Liver (tissue), 3 donors: ENCODE data around the gene KRTAP6-3.

ENCODE experiments used
- EGR1 ChIP-seq, 2 donors: IDR thresholded peaks; 2 replicates each; pipeline ENCODE4 v1.6.1; 2016 to 2018; ENCODE audit warnings: antibody characterized with exemption in 2 of 2, low read depth in 2 of 2
- FOXA1 ChIP-seq: IDR thresholded peaks from 2 replicates; pipeline ENCODE4 v1.6.1; 2016; ENCODE audit warnings: antibody characterized with exemption
- GABPA ChIP-seq, 2 donors: IDR thresholded peaks in 1 of 2; conservative IDR thresholded peaks in 1 of 2; 2 replicates each; pipeline ENCODE4 v1.6.1; 2016; ENCODE audit warnings: antibody characterized with exemption in 2 of 2, mild to moderate bottlenecking in 1 of 2, moderate library complexity in 1 of 2
- JUND ChIP-seq, 2 donors: IDR thresholded peaks; 2 replicates each; pipeline ENCODE4 v1.6.1; 2016; ENCODE audit warnings: antibody characterized with exemption in 2 of 2
- NR2F2 ChIP-seq: IDR thresholded peaks from 2 replicates; pipeline ENCODE4 v1.6.1; 2016; ENCODE audit warnings: antibody characterized with exemption
- RAD21 ChIP-seq, 2 donors: IDR thresholded peaks; 2 replicates each; pipeline ENCODE4 v1.6.1; 2016; ENCODE audit warnings: antibody characterized with exemption in 2 of 2, mild to moderate bottlenecking in 2 of 2
- TAF1 ChIP-seq: conservative IDR thresholded peaks from 2 replicates; pipeline ENCODE4 v1.6.1; 2016; ENCODE audit warnings: antibody characterized with exemption, mild to moderate bottlenecking
- YY1 ChIP-seq: IDR thresholded peaks from 2 replicates; pipeline ENCODE4 v1.6.1; 2016; ENCODE audit warnings: antibody characterized with exemption, mild to moderate bottlenecking
- TF ChIP-seq, protein P1 (sequence below): IDR thresholded peaks from 2 replicates; pipeline ENCODE4 v1.6.1; 2016; ENCODE audit warnings: antibody characterized with exemption
- TF ChIP-seq, protein P2 (sequence below): IDR thresholded peaks from 2 replicates; pipeline ENCODE4 v1.6.1; 2016; ENCODE audit warnings: antibody characterized with exemption, mild to moderate bottlenecking
- TF ChIP-seq, protein P3 (sequence below): fragments of 150-350 bp; IDR thresholded peaks from 2 replicates; pipeline ENCODE4 v1.5.1; 2017; ENCODE audit warnings: improper control_type of control experiment, low read depth, low read length; ENCODE audit not compliant: missing input control
- TF ChIP-seq, protein P4 (sequence below): IDR thresholded peaks from 2 replicates; pipeline ENCODE4 v1.6.1; 2016; ENCODE audit warnings: antibody characterized with exemption
- TF ChIP-seq, protein P5 (sequence below): IDR thresholded peaks from 2 replicates; pipeline ENCODE4 v1.6.1; 2016; ENCODE audit warnings: antibody characterized with exemption
- donor health status: healthy.
- donor health status: healthy.

DNA sequence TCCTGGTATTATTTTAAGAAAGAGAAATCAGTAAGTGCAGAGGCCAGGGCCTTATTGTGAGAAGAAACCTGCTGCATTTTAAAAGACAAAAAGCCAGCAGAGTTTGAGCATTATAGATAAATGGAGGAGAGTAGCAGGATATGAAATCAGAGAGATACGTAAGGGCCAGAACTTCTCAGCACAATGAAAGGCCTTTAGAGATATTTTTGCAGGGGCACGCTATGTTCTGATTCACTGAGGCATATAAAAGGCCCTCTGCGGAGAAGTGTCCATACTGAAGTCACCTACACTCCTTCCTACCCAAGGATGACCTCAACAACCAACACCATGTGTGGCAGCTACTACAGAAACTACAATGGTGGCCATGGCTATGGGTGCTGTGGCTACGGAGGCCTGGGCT, at the start of gene KRTAP6-3:
- TF ChIP-seq, protein P1, sequence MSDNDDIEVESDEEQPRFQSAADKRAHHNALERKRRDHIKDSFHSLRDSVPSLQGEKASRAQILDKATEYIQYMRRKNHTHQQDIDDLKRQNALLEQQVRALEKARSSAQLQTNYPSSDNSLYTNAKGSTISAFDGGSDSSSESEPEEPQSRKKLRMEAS = no peak
- TF ChIP-seq, protein P2, sequence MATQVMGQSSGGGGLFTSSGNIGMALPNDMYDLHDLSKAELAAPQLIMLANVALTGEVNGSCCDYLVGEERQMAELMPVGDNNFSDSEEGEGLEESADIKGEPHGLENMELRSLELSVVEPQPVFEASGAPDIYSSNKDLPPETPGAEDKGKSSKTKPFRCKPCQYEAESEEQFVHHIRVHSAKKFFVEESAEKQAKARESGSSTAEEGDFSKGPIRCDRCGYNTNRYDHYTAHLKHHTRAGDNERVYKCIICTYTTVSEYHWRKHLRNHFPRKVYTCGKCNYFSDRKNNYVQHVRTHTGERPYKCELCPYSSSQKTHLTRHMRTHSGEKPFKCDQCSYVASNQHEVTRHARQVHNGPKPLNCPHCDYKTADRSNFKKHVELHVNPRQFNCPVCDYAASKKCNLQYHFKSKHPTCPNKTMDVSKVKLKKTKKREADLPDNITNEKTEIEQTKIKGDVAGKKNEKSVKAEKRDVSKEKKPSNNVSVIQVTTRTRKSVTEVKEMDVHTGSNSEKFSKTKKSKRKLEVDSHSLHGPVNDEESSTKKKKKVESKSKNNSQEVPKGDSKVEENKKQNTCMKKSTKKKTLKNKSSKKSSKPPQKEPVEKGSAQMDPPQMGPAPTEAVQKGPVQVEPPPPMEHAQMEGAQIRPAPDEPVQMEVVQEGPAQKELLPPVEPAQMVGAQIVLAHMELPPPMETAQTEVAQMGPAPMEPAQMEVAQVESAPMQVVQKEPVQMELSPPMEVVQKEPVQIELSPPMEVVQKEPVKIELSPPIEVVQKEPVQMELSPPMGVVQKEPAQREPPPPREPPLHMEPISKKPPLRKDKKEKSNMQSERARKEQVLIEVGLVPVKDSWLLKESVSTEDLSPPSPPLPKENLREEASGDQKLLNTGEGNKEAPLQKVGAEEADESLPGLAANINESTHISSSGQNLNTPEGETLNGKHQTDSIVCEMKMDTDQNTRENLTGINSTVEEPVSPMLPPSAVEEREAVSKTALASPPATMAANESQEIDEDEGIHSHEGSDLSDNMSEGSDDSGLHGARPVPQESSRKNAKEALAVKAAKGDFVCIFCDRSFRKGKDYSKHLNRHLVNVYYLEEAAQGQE = no peak
- TF ChIP-seq FOXA1 (no peak), JUND (IDR thresholded peaks at IDR 0.05) (no peak), RAD21 (IDR thresholded peaks at IDR 0.05) (no peak), TAF1 (no peak), NR2F2 (no peak), GABPA (IDR thresholded peaks at IDR 0.05 in 1 of 2, conservative IDR thresholded peaks at IDR 0.05 in 1 of 2) (no peak), EGR1 (IDR thresholded peaks at IDR 0.05; ENCODE audit: low read depth in 2 of 2) (no peak), YY1 (no peak)
- TF ChIP-seq, protein P3, sequence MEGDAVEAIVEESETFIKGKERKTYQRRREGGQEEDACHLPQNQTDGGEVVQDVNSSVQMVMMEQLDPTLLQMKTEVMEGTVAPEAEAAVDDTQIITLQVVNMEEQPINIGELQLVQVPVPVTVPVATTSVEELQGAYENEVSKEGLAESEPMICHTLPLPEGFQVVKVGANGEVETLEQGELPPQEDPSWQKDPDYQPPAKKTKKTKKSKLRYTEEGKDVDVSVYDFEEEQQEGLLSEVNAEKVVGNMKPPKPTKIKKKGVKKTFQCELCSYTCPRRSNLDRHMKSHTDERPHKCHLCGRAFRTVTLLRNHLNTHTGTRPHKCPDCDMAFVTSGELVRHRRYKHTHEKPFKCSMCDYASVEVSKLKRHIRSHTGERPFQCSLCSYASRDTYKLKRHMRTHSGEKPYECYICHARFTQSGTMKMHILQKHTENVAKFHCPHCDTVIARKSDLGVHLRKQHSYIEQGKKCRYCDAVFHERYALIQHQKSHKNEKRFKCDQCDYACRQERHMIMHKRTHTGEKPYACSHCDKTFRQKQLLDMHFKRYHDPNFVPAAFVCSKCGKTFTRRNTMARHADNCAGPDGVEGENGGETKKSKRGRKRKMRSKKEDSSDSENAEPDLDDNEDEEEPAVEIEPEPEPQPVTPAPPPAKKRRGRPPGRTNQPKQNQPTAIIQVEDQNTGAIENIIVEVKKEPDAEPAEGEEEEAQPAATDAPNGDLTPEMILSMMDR = no peak
- TF ChIP-seq, protein P4, sequence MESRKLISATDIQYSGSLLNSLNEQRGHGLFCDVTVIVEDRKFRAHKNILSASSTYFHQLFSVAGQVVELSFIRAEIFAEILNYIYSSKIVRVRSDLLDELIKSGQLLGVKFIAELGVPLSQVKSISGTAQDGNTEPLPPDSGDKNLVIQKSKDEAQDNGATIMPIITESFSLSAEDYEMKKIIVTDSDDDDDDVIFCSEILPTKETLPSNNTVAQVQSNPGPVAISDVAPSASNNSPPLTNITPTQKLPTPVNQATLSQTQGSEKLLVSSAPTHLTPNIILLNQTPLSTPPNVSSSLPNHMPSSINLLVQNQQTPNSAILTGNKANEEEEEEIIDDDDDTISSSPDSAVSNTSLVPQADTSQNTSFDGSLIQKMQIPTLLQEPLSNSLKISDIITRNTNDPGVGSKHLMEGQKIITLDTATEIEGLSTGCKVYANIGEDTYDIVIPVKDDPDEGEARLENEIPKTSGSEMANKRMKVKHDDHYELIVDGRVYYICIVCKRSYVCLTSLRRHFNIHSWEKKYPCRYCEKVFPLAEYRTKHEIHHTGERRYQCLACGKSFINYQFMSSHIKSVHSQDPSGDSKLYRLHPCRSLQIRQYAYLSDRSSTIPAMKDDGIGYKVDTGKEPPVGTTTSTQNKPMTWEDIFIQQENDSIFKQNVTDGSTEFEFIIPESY = no peak
- TF ChIP-seq, protein P5, sequence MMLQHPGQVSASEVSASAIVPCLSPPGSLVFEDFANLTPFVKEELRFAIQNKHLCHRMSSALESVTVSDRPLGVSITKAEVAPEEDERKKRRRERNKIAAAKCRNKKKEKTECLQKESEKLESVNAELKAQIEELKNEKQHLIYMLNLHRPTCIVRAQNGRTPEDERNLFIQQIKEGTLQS = no peak
